HEK293T (cell line): ENCODE data around the gene PILRA.

Experiments used
- ARNT ChIP-seq: fragments of 450-650 bp; IDR thresholded peaks from 2 replicates; pipeline ENCODE4 v1.6.1; 2017; ENCODE audit warnings: mild to moderate bottlenecking
- BHLHE40 ChIP-seq: fragments of 450-650 bp; IDR thresholded peaks from 2 replicates; pipeline ENCODE4 v1.6.1; 2016; ENCODE audit warnings: mild to moderate bottlenecking, moderate library complexity, borderline replicate concordance
- ELF4 ChIP-seq: fragments of 450-650 bp; IDR thresholded peaks from 2 replicates; pipeline ENCODE4 v1.6.1; 2017; ENCODE audit warnings: antibody characterized with exemption
- FOXK2 ChIP-seq: fragments of 450-650 bp; IDR thresholded peaks from 2 replicates; pipeline ENCODE4 v1.6.1; 2016; ENCODE audit warnings: mild to moderate bottlenecking
- FOXM1 ChIP-seq: fragments of 450-650 bp; IDR thresholded peaks from 2 replicates; pipeline ENCODE4 v1.6.1; 2017; ENCODE audit warnings: mild to moderate bottlenecking, borderline replicate concordance
- HDGF ChIP-seq: fragments of 450-650 bp; IDR thresholded peaks from 2 replicates; pipeline ENCODE4 v1.6.1; 2017; ENCODE audit warnings: antibody characterized with exemption, borderline replicate concordance
- L3MBTL2 ChIP-seq: fragments of 450-650 bp; conservative IDR thresholded peaks from 2 replicates; pipeline ENCODE4 v1.6.1; 2016; ENCODE audit warnings: mild to moderate bottlenecking
- TARDBP ChIP-seq: fragments of 450-650 bp; IDR thresholded peaks from 2 replicates; pipeline ENCODE4 v1.6.1; 2016
- TF ChIP-seq, protein P1 (sequence below): fragments of 450-650 bp; IDR thresholded peaks from 2 replicates; pipeline ENCODE4 v1.6.1; 2016

DNA sequence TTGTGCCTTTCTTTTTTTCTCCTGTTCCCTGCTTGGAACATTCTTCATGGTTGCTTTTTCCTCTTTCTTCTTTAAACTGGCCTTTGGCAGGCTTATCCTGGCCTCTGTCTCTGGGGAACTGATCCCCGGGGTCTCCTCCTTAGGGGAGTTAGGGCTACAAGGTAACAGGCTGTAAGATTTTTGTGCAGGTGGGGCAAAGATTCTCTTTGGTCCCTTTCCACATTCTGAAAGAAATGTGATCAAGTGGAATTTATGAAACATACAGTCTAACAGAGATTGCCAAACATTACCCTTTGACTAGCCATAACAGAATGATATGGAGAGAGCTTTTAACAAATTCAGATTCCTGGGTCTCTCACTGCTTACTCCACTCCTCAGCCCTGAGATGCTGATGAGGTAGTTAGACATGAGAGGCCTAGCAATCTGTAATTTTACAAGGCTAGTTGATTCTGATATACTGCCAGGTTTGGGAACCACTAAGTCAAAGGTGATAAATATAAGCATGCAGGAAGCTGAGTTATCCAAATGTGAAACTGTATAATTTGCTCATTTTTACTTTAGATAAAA is 46.5 kb downstream of the PILRA start:
- TF ChIP-seq TARDBP (no peak), FOXM1 (no peak), BHLHE40 (no peak), ARNT (no peak), HDGF (no peak), L3MBTL2 (no peak), FOXK2 (no peak), ELF4 (no peak)
- TF ChIP-seq, protein P1, sequence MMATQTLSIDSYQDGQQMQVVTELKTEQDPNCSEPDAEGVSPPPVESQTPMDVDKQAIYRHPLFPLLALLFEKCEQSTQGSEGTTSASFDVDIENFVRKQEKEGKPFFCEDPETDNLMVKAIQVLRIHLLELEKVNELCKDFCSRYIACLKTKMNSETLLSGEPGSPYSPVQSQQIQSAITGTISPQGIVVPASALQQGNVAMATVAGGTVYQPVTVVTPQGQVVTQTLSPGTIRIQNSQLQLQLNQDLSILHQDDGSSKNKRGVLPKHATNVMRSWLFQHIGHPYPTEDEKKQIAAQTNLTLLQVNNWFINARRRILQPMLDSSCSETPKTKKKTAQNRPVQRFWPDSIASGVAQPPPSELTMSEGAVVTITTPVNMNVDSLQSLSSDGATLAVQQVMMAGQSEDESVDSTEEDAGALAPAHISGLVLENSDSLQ, result no peak
